Natural killer cell (primary cell): Measurements from ENCODE around the gene PLCG2. TPM values are rescaled to one million over a fixed set of nuclear protein-coding genes. Genes with fewer than 3 reads are reported as not detected.
"Not testable (repeated sequence)": the region's sequence is repeated elsewhere in the genome, so short reads cannot be mapped to it uniquely, and the experiment has no call there.

ENCODE experiments used
- ATAC-seq, 3 donors: fragments of 150-1000 bp in 2 of 3; fragments of 200-7000 bp in 1 of 3; cut with Tn5 transposase; 1 replicate in 1 of 3; 2 replicates in 2 of 3; pipeline ENCODE4 v1.10.0; 2021; ENCODE audit warnings: mild to moderate bottlenecking in 2 of 3, moderate library complexity in 2 of 3
- DNase-seq, 2 donors: peaks; one replicate each; pipeline versions ENCODE4 v3.0.0 to v3.0.0-alpha.2; 2013 to 2021; ENCODE audit warnings: mixed read lengths in 1 of 2
- H3K27ac ChIP-seq: one replicate; pipeline ENCODE4 v1.5.1; 2013; ENCODE audit warnings: mild to moderate bottlenecking, low read length
- H3K27me3 ChIP-seq: one replicate; pipeline ENCODE4 v1.6.1; 2013; ENCODE audit warnings: low read length; ENCODE audit not compliant: control insufficient read depth, insufficient read depth
- H3K36me3 ChIP-seq: one replicate; pipeline ENCODE4 v1.6.1; 2013; ENCODE audit warnings: low read length; ENCODE audit not compliant: control insufficient read depth, insufficient read depth
- H3K4me1 ChIP-seq: one replicate; pipeline ENCODE4 v1.6.1; 2013; ENCODE audit warnings: low read length; ENCODE audit not compliant: control insufficient read depth, insufficient read depth
- H3K4me3 ChIP-seq: one replicate; pipeline ENCODE4 v1.5.1; 2013; ENCODE audit warnings: low read length
- H3K9me3 ChIP-seq: one replicate; pipeline ENCODE4 v1.6.1; 2013; ENCODE audit warnings: low read length; ENCODE audit not compliant: control insufficient read depth, insufficient read depth
- H3K27ac Mint-ChIP-seq, 2 donors: one replicate each; pipeline ENCODE4 v1.8.0; 2022; ENCODE audit warnings: mild to moderate bottlenecking in 2 of 2, mixed read lengths in 2 of 2, moderate library complexity in 1 of 2
- H3K27me3 Mint-ChIP-seq, 2 donors: one replicate each; pipeline ENCODE4 v1.8.0; 2022; ENCODE audit warnings: low read depth in 2 of 2, mixed read lengths in 2 of 2
- H3K36me3 Mint-ChIP-seq: one replicate; pipeline ENCODE4 v1.8.0; 2022; ENCODE audit warnings: mixed read lengths
- H3K4me1 Mint-ChIP-seq, 2 donors: one replicate each; pipeline ENCODE4 v1.8.0; 2022; ENCODE audit warnings: mixed read lengths in 2 of 2
- H3K4me3 Mint-ChIP-seq: one replicate; pipeline ENCODE4 v1.8.0; 2022; ENCODE audit warnings: mild to moderate bottlenecking, moderate library complexity, mixed read lengths
- H3K9me3 Mint-ChIP-seq, 2 donors: one replicate each; pipeline ENCODE4 v1.8.0; 2022; ENCODE audit warnings: mixed read lengths in 2 of 2
- CTCF ChIP-seq: fragments of 200-600 bp; IDR thresholded peaks from one replicate; pipeline ENCODE4 v1.8.0; 2022; ENCODE audit warnings: antibody characterized with exemption
- WGBS: methylation state at CpG from one replicate; pipeline ENCODE4 v1.1.7; 2013; ENCODE audit warnings: missing lambda C conversion rate; ENCODE audit not compliant: insufficient coverage; 5-methylcytosine and 5-hydroxymethylcytosine counted together
- intact Hi-C: fragments of 100-400 bp; cut with micrococcal nuclease; formaldehyde crosslinking; loops from one replicate; pipeline ENCODE4 v1.14.2; 2022
- total RNA-seq, 4 donors: library from RNA; stranded (reverse); fragments of 120-200 nt in 1 of 4; gene quantifications; one replicate each; pipeline versions ENCODE4 v1.2.3 to v1.2.4, GENCODE V29; 2013 to 2022

Gene PLCG2
- total RNA-seq, 3 donors from 2014 or later (not counting 1 experiment from before 2014, with no cell fraction given): 250 to 298 (median 285) TPM

- WGBS: 75% methylated on average over 5 of the region's 5 CpGs
- TF ChIP-seq CTCF: no peak
- DNase-seq (no peak), ATAC-seq (no peak)
- H3K36me3 ChIP-seq: peaks cover 37% of the 10 kb centered on the region
- Mint-ChIP-seq H3K27ac (no peak overlapping the region), H3K4me3 (no peak overlapping the region), H3K4me1 (peaks cover 28 to 36% of the 10 kb centered on the region in 2 donors), H3K9me3 (no peaks in the 10 kb centered on the region), H3K27me3 (no peaks in the 10 kb centered on the region), H3K36me3 (no peaks in the 10 kb centered on the region)
- no peak overlapping the region for H3K27ac ChIP-seq
- intact Hi-C loops: loop anchor here (2.0 to 10.0 kb wide), 2 partner anchors 57 to 241 kb away; no protein-coding TSS in a partner anchor
- no peak overlapping the region for H3K4me3 ChIP-seq
- H3K27me3 ChIP-seq: no peaks in the 10 kb centered on the region
- no peaks in the 10 kb centered on the region for H3K9me3 ChIP-seq
- peaks cover 25% of the 10 kb centered on the region for H3K4me1 ChIP-seq
These were observed 96.4 kb downstream of the PLCG2 start for GRCh38 chr16:81875461-81875860.

GRCh38 chr16:81876273-81876900 is 97.3 kb downstream of the PLCG2 start:
- Histone ChIP-seq H3K4me3 (no peak overlapping the region), H3K36me3 (peaks cover 38% of the 10 kb centered on the region), H3K4me1 (peaks cover 23% of the 10 kb centered on the region), H3K9me3 (no peaks in the 10 kb centered on the region), H3K27me3 (no peaks in the 10 kb centered on the region), H3K27ac (no peak overlapping the region)
- Mint-ChIP-seq H3K4me3 (no peak overlapping the region), H3K36me3 (no peaks in the 10 kb centered on the region), H3K27ac (no peak overlapping the region), H3K27me3 (no peaks in the 10 kb centered on the region), H3K9me3 (no peaks in the 10 kb centered on the region), H3K4me1 (peaks cover 19 to 28% of the 10 kb centered on the region in 2 donors)
- ATAC-seq: no peak
- no peak for DNase-seq
- intact Hi-C loops: loop anchor here (10.0 kb wide), 1 partner anchor 242 kb away; no protein-coding TSS in a partner anchor
- 96% methylated on average over 10 of the region's 10 CpGs for WGBS
- no peak for TF ChIP-seq CTCF

- not testable (repeated sequence) for H3K27me3 Mint-ChIP-seq, H3K4me3 ChIP-seq, ATAC-seq, H3K36me3 Mint-ChIP-seq, H3K27me3 ChIP-seq, DNase-seq, H3K9me3 Mint-ChIP-seq, H3K4me3 Mint-ChIP-seq, H3K9me3 ChIP-seq, H3K27ac Mint-ChIP-seq, H3K27ac ChIP-seq
- H3K4me1 ChIP-seq: peaks cover 15% of the 10 kb centered on the region
- peaks cover 47% of the 10 kb centered on the region for H3K36me3 ChIP-seq
- peaks cover 8 to 18% of the 10 kb centered on the region in 2 donors for H3K4me1 Mint-ChIP-seq
- WGBS: 96% methylated on average over 12 of the region's 12 CpGs
- intact Hi-C loops: loop anchor here (10.0 kb wide), 1 partner anchor 243 kb away; no protein-coding TSS in a partner anchor
These were observed 98.4 kb downstream of the PLCG2 start for GRCh38 chr16:81877490-81877889.

GRCh38 chr16:81878529-81878928 is 99.4 kb downstream of the PLCG2 start:
- H3K4me3 ChIP-seq: no peak overlapping the region
- no peak overlapping the region for H3K27ac ChIP-seq
- H3K4me1 ChIP-seq: peaks cover 6% of the 10 kb centered on the region
- H3K9me3 ChIP-seq: no peaks in the 10 kb centered on the region
- Mint-ChIP-seq H3K27ac (no peak overlapping the region), H3K27me3 (no peaks in the 10 kb centered on the region), H3K4me1 (peaks cover 0 to 10% of the 10 kb centered on the region in 2 donors), H3K9me3 (no peaks in the 10 kb centered on the region), H3K36me3 (no peaks in the 10 kb centered on the region), H3K4me3 (no peak overlapping the region)
- intact Hi-C loops: loop anchor here (10.0 kb wide), 1 partner anchor 244 kb away; no protein-coding TSS in a partner anchor
- no peak for DNase-seq
- peaks cover 54% of the 10 kb centered on the region for H3K36me3 ChIP-seq
- TF ChIP-seq CTCF: no peak
- 97% methylated on average over 10 of the region's 10 CpGs for WGBS
- ATAC-seq: no peak
- no peaks in the 10 kb centered on the region for H3K27me3 ChIP-seq
